Thoracic aorta (tissue), 2 donors: ENCODE data around the gene DLGAP1. TPM values are rescaled to one million over a fixed set of nuclear protein-coding genes. Genes with fewer than 3 reads are reported as not detected.

Experiments used
- ATAC-seq: fragments of 150-250 bp; one replicate; pipeline ENCODE4 v1.8.0; 2017; ENCODE audit warnings: low read depth; ENCODE audit not compliant: insufficient number of reproducible peaks, low FRiP score
- DNase-seq: peaks from one replicate; pipeline ENCODE4 v3.0.0-alpha.2; 2020; ENCODE audit warnings: low spot score
- H3K27ac ChIP-seq, 2 donors: fragments of 200-600 bp; sonication (generic); 1 replicate in 1 of 2; 2 replicates in 1 of 2; pipeline ENCODE4 v1.5.1; 2016; ENCODE audit warnings: mild to moderate bottlenecking in 2 of 2, moderate library complexity in 2 of 2
- H3K27me3 ChIP-seq: fragments of 200-600 bp; sonication (generic); replicated peaks from 2 replicates; pipeline ENCODE4 v1.6.0; 2016; ENCODE audit warnings: mild to moderate bottlenecking; ENCODE audit not compliant: insufficient read depth
- H3K36me3 ChIP-seq: fragments of 200-600 bp; sonication (generic); one replicate; pipeline ENCODE4 v1.5.1; 2016
- H3K4me1 ChIP-seq, 2 donors: fragments of 200-600 bp; sonication (generic); 1 replicate in 1 of 2; 2 replicates in 1 of 2; pipeline versions ENCODE4 v1.5.1 to v1.6.0; 2016; ENCODE audit warnings: low read depth in 2 of 2, mild to moderate bottlenecking in 1 of 2; ENCODE audit not compliant: control insufficient read depth in 1 of 2
- H3K4me3 ChIP-seq: fragments of 200-600 bp; sonication (generic); 2 replicates; pipeline ENCODE4 v1.5.1; 2016; ENCODE audit warnings: mild to moderate bottlenecking
- H3K9me3 ChIP-seq: fragments of 200-600 bp; sonication (generic); 2 replicates; pipeline ENCODE4 v1.5.1; 2016
- CTCF ChIP-seq: fragments of 200-600 bp; sonication (generic); IDR thresholded peaks from one replicate; pipeline ENCODE4 v1.5.1; 2019; ENCODE audit warnings: antibody characterized with exemption
- total RNA-seq, 2 donors: library from RNA; depleted of rRNA; stranded (reverse); fragments of >200 nt; gene quantifications; one replicate each; pipeline versions ENCODE4 v1.1.0 to v1.2.3, GENCODE V29; 2016

Gene DLGAP1
- total RNA-seq, 2 donors from 2014 or later = 7.3 to 19.0 TPM

GRCh38 chr18:3661989-3662388 lies 793.1 kb downstream of the DLGAP1 start:
- Histone ChIP-seq H3K4me1 (peaks cover 0 to 5% of the 10 kb centered on the region in 2 donors), H3K27ac (no peak overlapping the region), H3K9me3 (no peaks in the 10 kb centered on the region), H3K4me3 (no peak overlapping the region), H3K27me3 (no peaks in the 10 kb centered on the region), H3K36me3 (no peaks in the 10 kb centered on the region)
- ATAC-seq = no peak
- no peak for DNase-seq
- no peak for TF ChIP-seq CTCF

- H3K27ac ChIP-seq = peak overlapping the region in 1 of 2 donors; percentile 5
- ATAC-seq (no peak), DNase-seq (no peak)
- peaks cover 0 to 5% of the 10 kb centered on the region in 2 donors for H3K4me1 ChIP-seq
- no peak for TF ChIP-seq CTCF
- H3K36me3 ChIP-seq = no peaks in the 10 kb centered on the region
- no peak overlapping the region for H3K4me3 ChIP-seq
- H3K9me3 ChIP-seq = no peaks in the 10 kb centered on the region
- H3K27me3 ChIP-seq = no peaks in the 10 kb centered on the region
Observed at GRCh38 chr18:3660739-3661515, 794.2 kb downstream of the DLGAP1 start.

GRCh38 chr18:3658529-3658928 lies 796.6 kb downstream of the DLGAP1 start:
- no peak for ATAC-seq
- no peak overlapping the region for H3K4me3 ChIP-seq
- no peak for TF ChIP-seq CTCF

GRCh38 chr18:3655254-3656050 lies 799.7 kb downstream of the DLGAP1 start:
- no peaks in the 10 kb centered on the region for H3K36me3 ChIP-seq
- no peak for TF ChIP-seq CTCF
- peaks cover 4 to 20% of the 10 kb centered on the region in 2 donors for H3K4me1 ChIP-seq
- ATAC-seq = no peak
- no peak for DNase-seq
- H3K9me3 ChIP-seq = no peaks in the 10 kb centered on the region
- H3K4me3 ChIP-seq = no peak overlapping the region
- no peak overlapping the region for H3K27ac ChIP-seq
- no peaks in the 10 kb centered on the region for H3K27me3 ChIP-seq

More at GRCh38 chr18:3658529-3658928, 796.6 kb downstream of the DLGAP1 start:
- Histone ChIP-seq H3K36me3 (no peaks in the 10 kb centered on the region), H3K27me3 (no peaks in the 10 kb centered on the region), H3K27ac (no peak overlapping the region), H3K9me3 (no peaks in the 10 kb centered on the region), H3K4me1 (peaks cover 0 to under 1% of the 10 kb centered on the region in 2 donors)
- DNase-seq = no peak
